PC-3 (cell line): ENCODE data around the gene GSN.

Experiments used
- CTCF ChIP-seq: fragments of 300-600 bp; sonication (generic); conservative IDR thresholded peaks from 2 replicates; pipeline ENCODE4 v1.5.1; 2017; ENCODE audit warnings: antibody characterized with exemption, low read depth, mild to moderate bottlenecking, low read length
- EZH2 ChIP-seq: fragments of 300-600 bp; sonication (generic); IDR thresholded peaks from one replicate; pipeline ENCODE4 v1.6.1; 2017; ENCODE audit warnings: antibody characterized with exemption, mild to moderate bottlenecking, low read length; ENCODE audit not compliant: unreplicated experiment
- EZH2phosphoT487 ChIP-seq: fragments of 300-600 bp; sonication (generic); IDR thresholded peaks from 2 replicates; pipeline ENCODE4 v1.6.1; 2018; ENCODE audit warnings: mild to moderate bottlenecking, antibody characterized with exemption, low read length, borderline replicate concordance

- TF ChIP-seq EZH2phosphoT487 (no peak), CTCF (no peak), EZH2 (no peak)
Measured at GRCh38 chr9:121336665-121337064, 68.7 kb downstream of the GSN start.
